Activated T-cell treated with anti-CD3 and anti-CD28 coated beads, Interleukin-2, amount 50 U/mL, for 24 hours (primary cell): ENCODE measurements around the gene EFHC1.

Source experiments
- DNase-seq: peaks from one replicate; pipeline ENCODE4 v3.0.0-alpha.2; 2020
- H3K27ac Mint-ChIP-seq: 2 replicates; pipeline ENCODE4 v1.8.0; 2020; ENCODE audit warnings: mild to moderate bottlenecking, mixed read lengths
- H3K27me3 Mint-ChIP-seq: 2 replicates; pipeline ENCODE4 v1.8.0; 2020; ENCODE audit warnings: mixed read lengths
- H3K36me3 Mint-ChIP-seq: 2 replicates; pipeline ENCODE4 v1.8.0; 2020; ENCODE audit warnings: low read depth, mixed read lengths
- H3K4me1 Mint-ChIP-seq: 2 replicates; pipeline ENCODE4 v1.8.0; 2020; ENCODE audit warnings: low read depth, mixed read lengths
- H3K4me3 Mint-ChIP-seq: 2 replicates; pipeline ENCODE4 v1.8.0; 2020; ENCODE audit warnings: mild to moderate bottlenecking, moderate library complexity, mixed read lengths
- H3K9me3 Mint-ChIP-seq: 2 replicates; pipeline ENCODE4 v1.8.0; 2020; ENCODE audit warnings: mixed read lengths

EFHC1 gene

GRCh38 chr6:52558266-52559000 is 138.3 kb downstream of the EFHC1 start:
- no peak for DNase-seq
- no peak overlapping the region for H3K27ac Mint-ChIP-seq
- no peaks in the 10 kb centered on the region for H3K27me3 Mint-ChIP-seq
- H3K9me3 Mint-ChIP-seq = no peaks in the 10 kb centered on the region
- no peaks in the 10 kb centered on the region for H3K36me3 Mint-ChIP-seq
- H3K4me3 Mint-ChIP-seq = no peak overlapping the region
- peaks cover 11% of the 10 kb centered on the region for H3K4me1 Mint-ChIP-seq

DNA sequence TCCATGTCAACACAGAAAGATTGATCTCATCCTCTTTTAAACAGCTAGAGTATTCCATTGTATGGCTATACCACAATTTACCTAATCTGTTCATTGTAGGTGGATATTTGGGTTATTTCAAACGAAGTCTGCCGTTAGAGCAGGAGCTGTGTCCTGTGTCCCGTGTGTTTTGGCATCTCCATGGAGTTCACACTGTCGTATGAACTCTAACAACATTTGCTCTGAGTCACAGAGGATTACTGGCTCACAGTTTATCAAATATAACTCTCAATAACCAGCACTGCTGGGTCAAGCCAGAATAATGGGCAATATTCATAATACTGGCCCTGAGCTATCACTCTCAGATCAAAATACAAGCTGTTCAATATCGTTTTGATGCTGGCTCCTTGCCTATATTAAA is 140.3 kb downstream of the EFHC1 start:
- Mint-ChIP-seq H3K4me1 (peaks cover 8% of the 10 kb centered on the region), H3K4me3 (no peak overlapping the region), H3K27ac (no peak overlapping the region), H3K36me3 (no peaks in the 10 kb centered on the region), H3K9me3 (no peaks in the 10 kb centered on the region), H3K27me3 (no peaks in the 10 kb centered on the region)
- DNase-seq = no peak

DNA sequence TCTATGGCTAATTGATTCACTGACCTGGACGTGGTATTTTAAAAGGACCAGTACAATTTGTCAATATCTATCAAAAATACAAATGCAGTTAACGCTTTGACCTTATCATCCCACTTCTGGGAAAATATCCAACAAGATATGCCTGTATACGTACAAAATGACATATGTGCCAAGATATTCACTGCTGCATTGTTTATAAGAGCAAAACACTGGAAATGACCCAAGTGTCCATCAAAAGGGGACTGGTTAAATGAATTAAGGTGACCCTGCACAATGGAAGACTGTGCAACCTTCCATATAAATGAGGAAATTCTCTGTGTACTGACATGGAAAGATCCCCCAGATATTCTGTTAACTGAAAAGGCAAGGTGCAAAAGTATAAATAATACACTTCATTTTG is 142.8 kb downstream of the EFHC1 start:
- Mint-ChIP-seq H3K9me3 (no peaks in the 10 kb centered on the region), H3K27ac (no peak overlapping the region), H3K27me3 (no peaks in the 10 kb centered on the region), H3K36me3 (no peaks in the 10 kb centered on the region), H3K4me1 (peaks cover 21% of the 10 kb centered on the region), H3K4me3 (no peak overlapping the region)
- DNase-seq = no peak

DNA sequence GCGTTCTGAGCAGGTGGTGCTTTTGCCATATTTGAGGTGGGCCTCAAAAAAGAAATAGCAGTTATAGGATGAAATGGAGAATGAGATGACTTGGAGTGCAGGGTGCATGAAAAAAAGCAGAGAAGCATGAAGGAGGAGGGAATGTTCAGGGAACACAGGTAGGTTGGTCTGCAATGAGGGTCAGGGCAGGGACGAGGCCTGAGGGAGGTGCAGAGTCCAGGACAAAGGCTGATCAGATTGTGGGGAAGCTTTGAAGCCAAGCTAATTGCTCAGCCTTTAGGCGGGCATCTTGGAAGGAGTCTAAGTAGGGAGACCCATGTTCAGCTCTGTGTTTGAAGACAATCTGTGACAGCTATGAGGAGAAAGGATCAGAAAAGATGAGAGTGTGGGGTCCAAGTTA is 144.7 kb downstream of the EFHC1 start:
- H3K4me1 Mint-ChIP-seq = peaks cover 21% of the 10 kb centered on the region
- H3K27me3 Mint-ChIP-seq = no peaks in the 10 kb centered on the region
- H3K36me3 Mint-ChIP-seq = no peaks in the 10 kb centered on the region
- no peak overlapping the region for H3K27ac Mint-ChIP-seq
- H3K4me3 Mint-ChIP-seq = no peak overlapping the region
- DNase-seq = no peak
- H3K9me3 Mint-ChIP-seq = no peaks in the 10 kb centered on the region

- no peak overlapping the region for H3K4me3 Mint-ChIP-seq
Observed at GRCh38 chr6:52566201-52566600, 146.1 kb downstream of the EFHC1 start.

DNA sequence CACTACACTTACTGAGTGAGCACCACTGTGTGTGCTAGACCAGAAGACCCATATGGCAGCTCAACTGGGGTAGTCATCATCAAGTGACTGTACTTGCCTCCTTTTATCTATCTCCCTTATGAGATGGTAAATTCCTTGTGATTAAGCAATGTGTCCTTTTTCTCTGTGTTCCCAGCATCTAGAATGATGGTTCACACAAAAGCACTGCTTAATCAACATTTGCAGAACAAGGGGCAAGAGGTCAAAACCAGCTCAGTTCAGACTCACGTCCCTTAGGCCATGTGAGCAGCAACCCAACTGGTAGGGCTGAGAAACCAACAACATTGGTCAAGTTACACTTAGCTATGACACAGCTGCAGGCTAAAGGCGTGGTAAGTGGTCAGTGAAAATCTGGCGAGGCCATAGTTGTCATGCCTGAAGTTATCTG is 146.7 kb downstream of the EFHC1 start:
- Mint-ChIP-seq H3K36me3 (no peaks in the 10 kb centered on the region), H3K27me3 (no peaks in the 10 kb centered on the region), H3K4me3 (no peak overlapping the region), H3K27ac (no peak overlapping the region), H3K9me3 (no peaks in the 10 kb centered on the region), H3K4me1 (peaks cover 19% of the 10 kb centered on the region)
- no peak for DNase-seq

More at GRCh38 chr6:52566201-52566600, 146.1 kb downstream of the EFHC1 start:
- Mint-ChIP-seq H3K36me3 (no peaks in the 10 kb centered on the region), H3K9me3 (no peaks in the 10 kb centered on the region), H3K27ac (no peak overlapping the region), H3K4me1 (peaks cover 18% of the 10 kb centered on the region), H3K27me3 (no peaks in the 10 kb centered on the region)
- no peak for DNase-seq

DNA sequence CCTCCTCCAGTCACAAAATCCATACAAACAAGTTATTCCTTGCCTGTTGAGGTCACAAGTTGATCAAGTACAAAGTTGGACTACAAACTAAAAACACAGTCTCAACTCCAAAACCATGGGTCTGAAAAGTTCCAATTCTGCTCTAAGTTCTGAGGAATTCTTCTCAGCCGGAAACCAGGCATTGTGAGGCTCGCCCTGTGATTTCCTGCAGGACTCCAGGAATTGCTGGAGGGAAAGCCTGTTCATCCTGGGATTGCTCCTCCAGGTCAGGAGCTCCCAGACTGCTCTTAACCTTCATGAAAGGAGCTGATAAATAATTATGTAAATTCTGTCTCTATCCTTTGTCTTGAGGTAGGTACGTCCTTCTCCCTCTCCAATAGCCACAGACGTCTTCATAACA is 148.2 kb downstream of the EFHC1 start:
- no peaks in the 10 kb centered on the region for H3K36me3 Mint-ChIP-seq
- peaks cover 29% of the 10 kb centered on the region for H3K4me1 Mint-ChIP-seq
- H3K27ac Mint-ChIP-seq = no peak overlapping the region
- H3K4me3 Mint-ChIP-seq = no peak overlapping the region
- H3K9me3 Mint-ChIP-seq = no peaks in the 10 kb centered on the region
- no peak for DNase-seq
- no peaks in the 10 kb centered on the region for H3K27me3 Mint-ChIP-seq

DNA sequence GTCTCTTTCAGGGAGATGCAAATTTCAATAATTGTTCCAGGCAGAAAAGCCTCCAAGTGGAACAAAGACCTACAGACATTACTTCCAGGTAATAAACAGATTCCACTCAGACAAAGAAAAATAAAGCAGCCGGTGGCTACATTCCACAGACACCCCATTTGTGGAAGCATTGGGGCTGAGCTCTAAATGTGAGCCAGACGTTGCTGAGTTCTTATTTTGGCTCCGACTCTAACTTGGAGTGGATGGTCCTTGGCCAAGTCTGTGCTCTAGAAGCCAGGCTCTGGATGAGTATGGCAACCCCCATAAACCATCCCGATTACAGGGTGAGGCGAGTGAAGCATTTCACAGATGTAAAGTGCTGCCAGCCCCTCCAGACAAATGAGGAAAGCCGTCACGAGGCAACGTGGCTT is 150.2 kb downstream of the EFHC1 start:
- DNase-seq = no peak
- Mint-ChIP-seq H3K9me3 (no peaks in the 10 kb centered on the region), H3K27me3 (no peaks in the 10 kb centered on the region), H3K4me3 (no peak overlapping the region), H3K27ac (no peak overlapping the region), H3K36me3 (no peaks in the 10 kb centered on the region), H3K4me1 (peaks cover 39% of the 10 kb centered on the region)

- Mint-ChIP-seq H3K4me3 (no peak overlapping the region), H3K4me1 (peaks cover 45% of the 10 kb centered on the region), H3K27ac (no peak overlapping the region), H3K9me3 (no peaks in the 10 kb centered on the region), H3K36me3 (no peaks in the 10 kb centered on the region), H3K27me3 (no peaks in the 10 kb centered on the region)
- DNase-seq = no peak
Observed at GRCh38 chr6:52571099-52571755, 151.1 kb downstream of the EFHC1 start.

DNA sequence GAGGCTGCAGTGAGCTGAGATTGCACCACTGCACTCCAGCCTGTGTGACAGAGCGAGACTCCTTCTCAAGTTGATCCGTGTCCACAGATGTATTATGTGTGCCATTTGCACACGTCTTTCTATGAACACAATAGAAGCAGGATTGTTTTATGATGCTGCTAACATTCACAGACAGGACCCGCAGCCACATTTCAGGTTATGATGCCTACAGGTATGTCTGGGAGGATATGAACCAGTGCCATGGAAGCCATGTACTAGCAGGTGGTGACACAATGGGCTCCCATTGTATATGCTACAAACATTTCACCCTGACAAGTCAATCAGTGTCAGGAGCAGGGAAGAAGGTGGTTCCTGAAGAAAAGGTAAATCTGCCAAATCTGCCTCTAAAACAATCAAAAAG is 152.4 kb downstream of the EFHC1 start:
- no peak overlapping the region for H3K4me3 Mint-ChIP-seq
- peaks cover 41% of the 10 kb centered on the region for H3K4me1 Mint-ChIP-seq
- no peaks in the 10 kb centered on the region for H3K36me3 Mint-ChIP-seq
- H3K27me3 Mint-ChIP-seq = no peaks in the 10 kb centered on the region
- no peak overlapping the region for H3K27ac Mint-ChIP-seq
- no peak for DNase-seq
- H3K9me3 Mint-ChIP-seq = no peaks in the 10 kb centered on the region

GRCh38 chr6:52573295-52573694 is 153.2 kb downstream of the EFHC1 start:
- no peak overlapping the region for H3K27ac Mint-ChIP-seq
- no peak overlapping the region for H3K4me3 Mint-ChIP-seq
- H3K27me3 Mint-ChIP-seq = no peaks in the 10 kb centered on the region
- peaks cover 45% of the 10 kb centered on the region for H3K4me1 Mint-ChIP-seq
- no peak for DNase-seq
- H3K36me3 Mint-ChIP-seq = no peaks in the 10 kb centered on the region
- no peaks in the 10 kb centered on the region for H3K9me3 Mint-ChIP-seq
